Keratinocyte (primary cell): ENCODE results near the gene ZNF160. TPM values are rescaled to one million over a fixed set of nuclear protein-coding genes. Genes with fewer than 3 reads are reported as not detected.

ENCODE experiments used
- polyA plus RNA-seq, 5 experiments: library from polyadenylated mRNA; depleted of rRNA in 3 of 5; stranded (reverse) in 3 of 5; stranded (forward) in 1 of 5; unstranded in 1 of 5; fragments of >200 nt; gene quantifications; 1 replicate in 1 of 5; 2 replicates in 3 of 5; 3 replicates in 1 of 5; pipeline versions ENCODE4 v1.2.1 to v1.2.3, GENCODE V29; 2011 to 2012; ENCODE audit warnings: missing spikeins in 2 of 5, low read depth in 1 of 5, low replicate concordance in 1 of 5

Gene ZNF160
- polyA plus RNA-seq, 1 donor (not counting 4 experiments of a cell fraction or from before 2014, with no cell fraction given) = 14.4 TPM

Other genes with a start within 250 kb of the ZNF160 start
- 12.4 to 20.5 TPM (median 18.0 TPM) in 3 replicates for gene ZNF468, start 245.8 kb downstream of the ZNF160 start, polyA plus RNA-seq
- 10.5 to 29.9 TPM (median 12.5 TPM) in 3 replicates for gene ZNF320, start 205.8 kb downstream of the ZNF160 start, polyA plus RNA-seq
- gene ZNF888, start 180.0 kb downstream of the ZNF160 start, polyA plus RNA-seq = 2.0 to 3.1 TPM (median 2.2 TPM) in 3 replicates
- 2.1 to 5.1 TPM (median 4.3 TPM) in 3 replicates for gene ZNF816, start 140.5 kb downstream of the ZNF160 start, polyA plus RNA-seq
- gene ERVV-1, start 89.5 kb downstream of the ZNF160 start, polyA plus RNA-seq = not detected in 3 replicates
- gene ERVV-2, start 58.7 kb downstream of the ZNF160 start, polyA plus RNA-seq = not detected in 3 replicates
- 4.2 to 7.5 TPM (median 5.2 TPM) in 3 replicates for gene ZNF415, start 29.5 kb upstream of the ZNF160 start, polyA plus RNA-seq
- gene ZNF347, start 55.6 kb upstream of the ZNF160 start, polyA plus RNA-seq = 3.3 to 4.6 TPM (median 3.8 TPM) in 3 replicates
- gene ZNF665, start 89.9 kb upstream of the ZNF160 start, polyA plus RNA-seq = 2.2 to 4.3 TPM (median 2.7 TPM) in 3 replicates
- 14.0 to 22.2 TPM (median 16.8 TPM) in 3 replicates for gene ZNF677, start 151.5 kb upstream of the ZNF160 start, polyA plus RNA-seq
- gene VN1R2, start 154.9 kb upstream of the ZNF160 start, polyA plus RNA-seq = 0.04 TPM in 1 of 3 replicates, not detected in the others
- gene VN1R4, start 164.3 kb upstream of the ZNF160 start, polyA plus RNA-seq = not detected in 3 replicates
- gene ZNF845, start 230.3 kb upstream of the ZNF160 start, polyA plus RNA-seq = 2.5 to 4.4 TPM (median 3.5 TPM) in 3 replicates